Measurements from ENCODE around the gene ITIH2.
A peak's percentile ranks its signal among the peaks of the same experiment; 100 is the strongest.
"Not testable (repeated sequence)": the region's sequence is repeated elsewhere in the genome, so short reads cannot be mapped to it uniquely, and the experiment has no call there.

Gene ITIH2, protein sequence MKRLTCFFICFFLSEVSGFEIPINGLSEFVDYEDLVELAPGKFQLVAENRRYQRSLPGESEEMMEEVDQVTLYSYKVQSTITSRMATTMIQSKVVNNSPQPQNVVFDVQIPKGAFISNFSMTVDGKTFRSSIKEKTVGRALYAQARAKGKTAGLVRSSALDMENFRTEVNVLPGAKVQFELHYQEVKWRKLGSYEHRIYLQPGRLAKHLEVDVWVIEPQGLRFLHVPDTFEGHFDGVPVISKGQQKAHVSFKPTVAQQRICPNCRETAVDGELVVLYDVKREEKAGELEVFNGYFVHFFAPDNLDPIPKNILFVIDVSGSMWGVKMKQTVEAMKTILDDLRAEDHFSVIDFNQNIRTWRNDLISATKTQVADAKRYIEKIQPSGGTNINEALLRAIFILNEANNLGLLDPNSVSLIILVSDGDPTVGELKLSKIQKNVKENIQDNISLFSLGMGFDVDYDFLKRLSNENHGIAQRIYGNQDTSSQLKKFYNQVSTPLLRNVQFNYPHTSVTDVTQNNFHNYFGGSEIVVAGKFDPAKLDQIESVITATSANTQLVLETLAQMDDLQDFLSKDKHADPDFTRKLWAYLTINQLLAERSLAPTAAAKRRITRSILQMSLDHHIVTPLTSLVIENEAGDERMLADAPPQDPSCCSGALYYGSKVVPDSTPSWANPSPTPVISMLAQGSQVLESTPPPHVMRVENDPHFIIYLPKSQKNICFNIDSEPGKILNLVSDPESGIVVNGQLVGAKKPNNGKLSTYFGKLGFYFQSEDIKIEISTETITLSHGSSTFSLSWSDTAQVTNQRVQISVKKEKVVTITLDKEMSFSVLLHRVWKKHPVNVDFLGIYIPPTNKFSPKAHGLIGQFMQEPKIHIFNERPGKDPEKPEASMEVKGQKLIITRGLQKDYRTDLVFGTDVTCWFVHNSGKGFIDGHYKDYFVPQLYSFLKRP

DNA sequence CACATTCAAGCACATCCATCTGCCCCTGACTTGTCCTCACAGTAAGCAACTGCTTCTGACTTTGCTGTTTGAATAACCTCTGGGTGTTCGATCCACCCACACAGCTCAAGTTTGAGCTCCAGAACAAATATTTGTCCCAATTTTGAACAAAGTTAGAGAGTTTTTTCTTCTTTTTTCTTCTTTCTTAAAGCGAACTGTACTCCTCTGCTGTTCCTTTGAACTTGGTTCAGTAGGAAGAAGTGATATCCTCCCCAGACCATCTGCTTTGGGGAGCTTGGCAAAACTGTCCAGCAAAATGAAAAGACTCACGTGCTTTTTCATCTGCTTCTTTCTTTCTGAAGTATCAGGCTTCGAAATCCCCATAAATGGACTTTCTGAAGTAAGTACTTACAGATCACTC is at the start of gene ITIH2:
Gene ITIH2, plus strand, starts transcription at position 177 of the 400 bp plus-strand sequence. Its CDS starts 119 bp downstream, at position 296.
- Histone ChIP-seq H3K4me3 (ENCODE audit: low read length) (no peak within 1 kb of the TSS), H3K9me3 (ENCODE audit: low read length) (no peaks in the 10 kb centered on the region), H3K4me1 (ENCODE audit: insufficient read depth, low read length) (peaks cover 3% of the 10 kb centered on the region), H2AFZ (ENCODE audit: low read depth, low read length) (no peak within 1 kb of the TSS), H3K36me3 (ENCODE audit: insufficient read depth, low read length) (no peaks in the 10 kb centered on the region), H3K27me3 (ENCODE audit: insufficient read depth, low read length) (peaks cover 4% of the 10 kb centered on the region)

GRCh38 chr10:7657079-7657478 is 46.0 kb upstream of the ITIH2 start:
- not testable (repeated sequence) for H3K4me1 ChIP-seq (ENCODE audit: insufficient read depth, low read length); H3K36me3 ChIP-seq (ENCODE audit: insufficient read depth, low read length); H3K9me3 ChIP-seq (ENCODE audit: low read length); H3K4me3 ChIP-seq (ENCODE audit: low read length); H3K27me3 ChIP-seq (ENCODE audit: insufficient read depth, low read length); H2AFZ ChIP-seq (ENCODE audit: low read depth, low read length)

DNA sequence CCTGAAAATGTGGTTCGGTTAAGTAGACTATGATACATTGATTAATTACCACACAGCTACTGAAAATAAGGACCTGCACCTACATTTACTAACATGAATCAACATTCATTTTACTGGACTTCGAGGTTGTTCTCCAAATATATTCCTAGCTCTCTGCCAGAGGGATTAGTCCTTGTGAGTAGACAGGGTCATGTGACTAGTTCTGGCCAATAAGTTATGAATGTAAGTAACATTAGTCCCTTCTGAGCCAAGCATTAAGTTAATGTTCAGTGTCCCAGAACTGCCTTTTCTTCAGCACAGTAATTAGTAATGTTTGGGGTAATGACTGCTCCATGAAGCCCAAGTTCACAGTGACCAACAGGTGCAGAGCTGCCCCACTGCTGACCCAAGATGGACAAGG is 45.6 kb upstream of the ITIH2 start:
- Histone ChIP-seq H3K4me3 (ENCODE audit: low read length) (no peak overlapping the region), H3K4me1 (ENCODE audit: insufficient read depth, low read length) (no peaks in the 10 kb centered on the region), H3K27me3 (ENCODE audit: insufficient read depth, low read length) (peaks cover 3% of the 10 kb centered on the region), H3K9me3 (ENCODE audit: low read length) (no peaks in the 10 kb centered on the region), H3K36me3 (ENCODE audit: insufficient read depth, low read length) (no peaks in the 10 kb centered on the region), H2AFZ (ENCODE audit: low read depth, low read length) (no peak overlapping the region)

- Histone ChIP-seq H3K36me3 (ENCODE audit: insufficient read depth, low read length) (no peaks in the 10 kb centered on the region), H3K27me3 (ENCODE audit: insufficient read depth, low read length) (peaks cover 5% of the 10 kb centered on the region), H3K9me3 (ENCODE audit: low read length) (no peaks in the 10 kb centered on the region), H3K4me3 (ENCODE audit: low read length) (no peak overlapping the region), H2AFZ (ENCODE audit: low read depth, low read length) (no peak overlapping the region), H3K4me1 (ENCODE audit: insufficient read depth, low read length) (no peaks in the 10 kb centered on the region)
These were observed 43.6 kb upstream of the ITIH2 start for GRCh38 chr10:7659560-7659959.

DNA sequence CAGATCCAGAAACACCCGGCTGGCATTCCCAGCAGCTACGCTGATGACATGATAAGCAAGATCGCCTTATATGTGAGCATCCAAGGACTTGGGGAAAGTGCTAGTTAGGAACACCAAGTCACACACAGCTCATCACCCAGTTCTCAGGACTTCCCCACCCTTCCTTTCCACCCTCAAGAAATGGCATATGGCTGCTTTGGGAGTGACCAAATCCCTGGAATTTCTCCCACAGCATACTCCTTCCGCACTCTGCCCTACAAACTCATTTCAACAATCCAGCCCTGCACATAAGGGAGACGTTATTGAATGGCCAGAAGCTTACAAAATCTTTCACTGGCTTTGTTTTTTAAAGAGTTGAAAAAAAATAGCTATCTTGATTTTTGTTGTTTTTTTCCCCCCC is 40.6 kb upstream of the ITIH2 start:
- Histone ChIP-seq H3K27me3 (ENCODE audit: insufficient read depth, low read length) (peaks cover 27% of the 10 kb centered on the region), H3K36me3 (ENCODE audit: insufficient read depth, low read length) (no peaks in the 10 kb centered on the region), H3K9me3 (ENCODE audit: low read length) (no peaks in the 10 kb centered on the region), H3K4me1 (ENCODE audit: insufficient read depth, low read length) (no peaks in the 10 kb centered on the region), H3K4me3 (ENCODE audit: low read length) (no peak overlapping the region), H2AFZ (ENCODE audit: low read depth, low read length) (no peak overlapping the region)

DNA sequence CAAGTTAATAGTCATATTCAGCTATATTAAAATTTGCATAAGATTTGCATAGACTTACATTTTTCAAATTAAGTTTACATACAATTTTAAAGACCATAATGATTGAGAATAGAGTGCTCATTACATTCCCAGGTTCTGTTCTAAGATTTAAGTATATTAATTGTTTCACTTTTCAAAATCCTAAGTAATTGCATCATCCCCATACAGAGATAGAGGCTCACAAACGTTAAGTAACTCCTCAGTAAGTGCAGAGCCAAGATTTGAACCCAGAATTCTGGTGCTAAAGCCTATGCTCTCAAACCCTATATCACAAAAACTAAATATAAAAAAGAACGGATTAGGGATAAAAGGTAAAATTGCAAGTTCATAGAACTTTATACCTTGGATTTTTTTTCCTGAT is 38.4 kb upstream of the ITIH2 start:
- Histone ChIP-seq H2AFZ (ENCODE audit: low read depth, low read length) (no peak overlapping the region), H3K9me3 (ENCODE audit: low read length) (no peaks in the 10 kb centered on the region), H3K4me3 (ENCODE audit: low read length) (no peak overlapping the region), H3K4me1 (ENCODE audit: insufficient read depth, low read length) (no peaks in the 10 kb centered on the region), H3K27me3 (ENCODE audit: insufficient read depth, low read length) (peaks cover 48% of the 10 kb centered on the region), H3K36me3 (ENCODE audit: insufficient read depth, low read length) (no peaks in the 10 kb centered on the region)

- H3K9me3 ChIP-seq (ENCODE audit: low read length) = no peaks in the 10 kb centered on the region
- no peaks in the 10 kb centered on the region for H3K4me1 ChIP-seq (ENCODE audit: insufficient read depth, low read length)
- H2AFZ ChIP-seq (ENCODE audit: low read depth, low read length) = no peak overlapping the region
- H3K36me3 ChIP-seq (ENCODE audit: insufficient read depth, low read length) = no peaks in the 10 kb centered on the region
- no peak overlapping the region for H3K4me3 ChIP-seq (ENCODE audit: low read length)
- peaks cover 56% of the 10 kb centered on the region for H3K27me3 ChIP-seq (ENCODE audit: insufficient read depth, low read length)
These were observed 37.3 kb upstream of the ITIH2 start for GRCh38 chr10:7665767-7666166.

DNA sequence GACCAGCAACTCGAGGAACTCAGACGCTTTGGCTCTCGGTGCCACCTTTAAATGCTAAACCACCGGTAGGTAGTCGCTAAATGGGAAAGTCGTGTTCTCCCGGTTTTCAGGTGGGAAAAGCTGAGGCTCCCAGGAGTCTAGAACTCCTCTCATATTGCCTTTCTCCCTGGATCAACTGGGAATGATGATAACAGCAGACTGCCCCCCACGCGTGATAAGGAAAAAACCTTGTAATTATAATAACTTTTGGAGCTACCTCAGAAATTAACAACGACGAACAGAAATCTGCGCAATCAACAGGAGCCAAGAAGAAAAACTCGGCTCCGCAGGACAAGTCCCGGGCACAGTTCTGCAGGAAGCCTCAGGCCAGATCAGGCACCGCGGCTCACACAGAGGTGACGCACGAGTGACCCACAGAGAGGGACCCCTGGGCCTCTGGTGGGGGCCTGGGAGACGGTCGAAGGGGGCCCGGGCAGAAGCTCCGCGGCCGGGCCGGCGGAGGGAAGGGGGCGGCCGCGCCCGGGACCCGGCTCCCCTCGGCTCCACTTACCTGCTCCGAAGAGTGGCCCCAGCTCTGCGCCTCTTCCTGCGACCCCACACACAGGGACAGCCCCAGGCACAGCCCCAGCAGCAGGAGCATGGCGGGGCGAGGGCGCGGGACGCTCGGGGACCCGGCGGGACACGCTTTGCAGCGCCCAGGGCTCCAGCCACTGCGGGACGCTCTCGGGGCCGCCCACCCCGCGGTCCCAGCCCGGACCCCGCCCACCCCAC is 36.7 kb upstream of the ITIH2 start, which contains the start of gene ITIH5:
Gene ITIH5, minus strand, starts transcription at position 714 of the 771 bp plus-strand sequence. Its CDS starts 74 bp downstream, at position 640.
- H3K27me3 ChIP-seq (ENCODE audit: insufficient read depth, low read length) = peaks cover 55% of the 10 kb centered on the region
- no peaks in the 10 kb centered on the region for H3K9me3 ChIP-seq (ENCODE audit: low read length)
- no peaks in the 10 kb centered on the region for H3K4me1 ChIP-seq (ENCODE audit: insufficient read depth, low read length)
- no peaks in the 10 kb centered on the region for H3K36me3 ChIP-seq (ENCODE audit: insufficient read depth, low read length)
- H3K4me3 ChIP-seq (ENCODE audit: low read length) = peak within 1 kb of the TSS; percentile 6
- no peak within 1 kb of the TSS for H2AFZ ChIP-seq (ENCODE audit: low read depth, low read length)

DNA sequence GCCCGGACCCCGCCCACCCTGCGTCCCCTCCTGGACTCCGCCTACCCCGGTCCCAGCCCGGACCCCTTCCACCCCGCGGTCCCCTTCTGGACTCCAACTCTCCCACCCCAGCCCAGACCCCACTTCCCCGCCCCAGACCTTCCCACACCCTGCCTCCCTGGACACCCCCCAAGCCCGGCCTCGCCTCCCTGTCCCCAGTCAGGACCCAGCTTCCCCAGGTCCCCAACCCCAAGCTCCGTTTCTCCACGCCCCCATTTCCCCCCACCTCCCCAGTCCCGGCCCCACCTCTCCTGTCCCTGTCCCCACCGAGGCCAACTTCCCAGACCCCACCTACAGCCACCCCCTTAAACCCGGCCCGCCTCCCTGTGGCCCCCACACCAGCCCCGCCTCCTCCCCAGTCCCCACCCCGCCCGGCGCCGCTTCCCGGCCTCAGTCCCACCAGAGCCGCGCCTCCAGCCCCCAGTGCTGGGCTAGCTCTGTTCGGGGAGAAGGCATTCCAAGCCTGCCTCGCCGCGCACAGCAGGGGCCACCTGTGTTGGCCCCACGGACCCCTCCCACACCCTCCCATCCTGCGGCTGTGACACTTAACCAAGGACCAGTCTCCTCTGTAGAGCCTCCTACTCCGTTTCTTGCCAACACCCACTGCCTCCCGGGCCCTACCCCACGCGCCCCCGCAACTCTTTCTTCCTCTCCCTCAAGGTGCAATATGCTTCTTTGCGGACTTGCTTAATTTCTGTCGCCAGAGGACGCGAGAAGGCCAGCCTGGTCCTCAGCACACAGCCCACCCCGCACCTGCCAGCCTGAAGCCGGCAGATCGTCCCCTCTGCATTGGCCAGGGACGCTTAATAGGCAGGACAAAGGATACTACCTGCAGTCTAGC is 35.6 kb upstream of the ITIH2 start:
- Histone ChIP-seq H3K27me3 (ENCODE audit: insufficient read depth, low read length) (peaks cover 55% of the 10 kb centered on the region), H3K36me3 (ENCODE audit: insufficient read depth, low read length) (no peaks in the 10 kb centered on the region), H3K9me3 (ENCODE audit: low read length) (no peaks in the 10 kb centered on the region), H3K4me3 (ENCODE audit: low read length) (no peak overlapping the region), H2AFZ (ENCODE audit: low read depth, low read length) (no peak overlapping the region), H3K4me1 (ENCODE audit: insufficient read depth, low read length) (no peaks in the 10 kb centered on the region)

DNA sequence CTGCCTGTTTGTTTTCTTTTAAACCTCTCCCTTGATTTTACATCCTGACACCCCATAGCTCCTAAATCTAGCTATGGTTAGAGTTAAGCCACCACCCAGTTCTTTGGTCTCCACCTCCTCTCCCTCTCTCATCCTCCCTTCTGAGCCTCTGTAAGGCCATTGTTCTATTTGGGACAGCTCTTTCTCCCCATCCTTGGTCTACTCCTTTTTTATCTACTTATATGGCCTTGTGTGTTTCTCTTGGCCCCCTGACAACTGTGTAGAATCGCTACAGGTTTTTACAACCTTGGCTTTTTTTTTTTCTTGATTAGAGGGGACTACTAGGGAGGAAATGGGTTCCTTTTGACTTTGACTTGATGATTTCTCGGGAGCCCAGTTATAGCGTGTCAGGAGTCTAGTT is 33.0 kb upstream of the ITIH2 start:
- Histone ChIP-seq H3K9me3 (ENCODE audit: low read length) (no peaks in the 10 kb centered on the region), H3K4me1 (ENCODE audit: insufficient read depth, low read length) (no peaks in the 10 kb centered on the region), H3K27me3 (ENCODE audit: insufficient read depth, low read length) (peaks cover 47% of the 10 kb centered on the region), H2AFZ (ENCODE audit: low read depth, low read length) (no peak overlapping the region), H3K36me3 (ENCODE audit: insufficient read depth, low read length) (no peaks in the 10 kb centered on the region), H3K4me3 (ENCODE audit: low read length) (no peak overlapping the region)

DNA sequence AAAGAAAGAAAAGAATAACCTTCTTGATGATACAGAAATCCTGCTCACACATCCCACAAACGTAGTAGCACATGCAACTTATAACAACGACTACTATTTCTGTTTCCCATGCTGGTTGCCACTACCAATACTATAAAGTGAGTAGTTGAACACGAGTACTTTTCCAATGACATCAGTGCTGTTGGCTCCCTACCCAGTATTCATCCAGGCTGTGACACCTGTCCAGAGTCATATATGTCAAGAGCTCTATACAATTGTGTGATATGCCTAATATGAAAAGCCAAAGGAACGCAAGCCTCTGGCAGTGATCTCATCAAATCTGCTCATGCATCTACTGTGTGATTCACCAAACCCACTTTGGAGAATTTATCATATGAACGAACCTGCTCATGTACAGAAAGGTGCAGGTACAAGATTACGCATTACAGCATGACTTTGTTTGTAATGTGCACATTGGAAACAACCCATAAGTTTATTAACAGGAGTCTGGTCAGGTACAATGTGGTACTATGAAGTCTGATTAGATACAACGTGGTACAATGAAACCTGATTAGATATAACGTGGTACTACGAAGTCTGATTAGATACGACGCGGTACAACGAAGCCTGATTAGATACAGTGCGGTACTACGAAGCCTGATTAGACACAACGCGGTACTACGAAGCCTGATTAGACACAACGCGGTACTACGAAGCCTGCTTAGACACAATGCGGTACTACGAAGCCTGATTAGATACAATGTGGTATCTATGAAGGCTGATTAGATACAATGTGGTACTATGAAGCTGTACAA is 30.6 kb upstream of the ITIH2 start:
- Histone ChIP-seq H3K36me3 (ENCODE audit: insufficient read depth, low read length) (no peaks in the 10 kb centered on the region), H3K4me1 (ENCODE audit: insufficient read depth, low read length) (no peaks in the 10 kb centered on the region), H3K27me3 (ENCODE audit: insufficient read depth, low read length) (peaks cover 30% of the 10 kb centered on the region), H3K4me3 (ENCODE audit: low read length) (no peak overlapping the region), H3K9me3 (ENCODE audit: low read length) (no peaks in the 10 kb centered on the region), H2AFZ (ENCODE audit: low read depth, low read length) (no peak overlapping the region)
